ENCODE measurements around the gene TBXA2R.
A peak's percentile ranks its signal among the peaks of the same experiment; 100 is the strongest.
"Not testable (repeated sequence)": the region's sequence is repeated elsewhere in the genome, so short reads cannot be mapped to it uniquely, and the experiment has no call there.

TBXA2R gene

GRCh38 chr19:3606690-3607289, at the start of gene TBXA2R:
Gene TBXA2R, minus strand, starts transcription at chr19:3606875. Its CDS starts 6,241 bp downstream, at chr19:3600634.
- Mint-ChIP-seq H3K4me1 (peaks cover 10% of the 10 kb centered on the region), H3K36me3 (peaks cover under 1% of the 10 kb centered on the region), H3K27ac (no peak within 1 kb of the TSS), H3K4me3 (peak within 1 kb of the TSS; percentile 61), H3K9me3 (no peaks in the 10 kb centered on the region), H3K27me3 (peaks cover 9% of the 10 kb centered on the region)
- DNase-seq (ENCODE audit: low spot score in 2 of 2) (peak; percentile 37 to 67), ATAC-seq (ENCODE audit: low read depth) (peak; percentile 57)

DNA sequence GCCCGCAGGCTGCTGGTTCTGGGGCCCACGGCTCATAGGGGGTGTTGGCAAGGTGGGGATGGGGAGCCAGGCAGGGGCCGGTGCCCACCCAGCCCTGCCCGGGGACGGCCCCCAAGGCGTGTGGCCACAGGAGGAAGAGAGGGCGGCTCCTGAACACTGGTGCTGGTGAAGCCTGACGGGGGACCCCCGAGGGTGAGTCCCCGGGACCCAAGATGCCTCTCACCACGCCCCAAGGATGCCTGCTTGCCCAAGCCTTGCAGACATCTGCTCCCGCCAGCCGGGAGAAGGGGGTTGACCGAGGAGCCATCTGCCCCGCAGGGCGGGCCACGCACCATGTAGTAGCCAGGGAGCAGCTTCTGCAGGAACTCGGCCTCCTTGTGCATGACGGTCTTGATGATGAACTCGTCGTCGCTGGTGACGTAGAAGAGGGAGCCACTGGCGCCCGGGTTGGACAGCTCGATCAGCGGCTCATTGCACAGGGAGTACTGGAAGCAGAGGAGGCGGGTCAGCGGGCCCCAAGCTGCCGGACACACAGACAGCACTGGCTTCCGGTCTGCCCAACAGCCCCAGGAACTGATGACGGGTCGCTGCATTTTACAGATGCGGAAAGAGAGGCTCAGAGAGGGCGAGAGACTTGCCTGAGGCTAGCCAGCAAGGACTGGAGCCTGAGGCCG, 49.5 kb upstream of the TBXA2R start:
- ATAC-seq (ENCODE audit: low read depth) = peak; percentile 53
- Mint-ChIP-seq H3K9me3 (no peaks in the 10 kb centered on the region), H3K4me1 (no peaks in the 10 kb centered on the region), H3K36me3 (peaks cover 19% of the 10 kb centered on the region), H3K27ac (no peak overlapping the region), H3K27me3 (no peaks in the 10 kb centered on the region), H3K4me3 (no peak overlapping the region)
- no peak for DNase-seq (ENCODE audit: low spot score in 2 of 2)

DNA sequence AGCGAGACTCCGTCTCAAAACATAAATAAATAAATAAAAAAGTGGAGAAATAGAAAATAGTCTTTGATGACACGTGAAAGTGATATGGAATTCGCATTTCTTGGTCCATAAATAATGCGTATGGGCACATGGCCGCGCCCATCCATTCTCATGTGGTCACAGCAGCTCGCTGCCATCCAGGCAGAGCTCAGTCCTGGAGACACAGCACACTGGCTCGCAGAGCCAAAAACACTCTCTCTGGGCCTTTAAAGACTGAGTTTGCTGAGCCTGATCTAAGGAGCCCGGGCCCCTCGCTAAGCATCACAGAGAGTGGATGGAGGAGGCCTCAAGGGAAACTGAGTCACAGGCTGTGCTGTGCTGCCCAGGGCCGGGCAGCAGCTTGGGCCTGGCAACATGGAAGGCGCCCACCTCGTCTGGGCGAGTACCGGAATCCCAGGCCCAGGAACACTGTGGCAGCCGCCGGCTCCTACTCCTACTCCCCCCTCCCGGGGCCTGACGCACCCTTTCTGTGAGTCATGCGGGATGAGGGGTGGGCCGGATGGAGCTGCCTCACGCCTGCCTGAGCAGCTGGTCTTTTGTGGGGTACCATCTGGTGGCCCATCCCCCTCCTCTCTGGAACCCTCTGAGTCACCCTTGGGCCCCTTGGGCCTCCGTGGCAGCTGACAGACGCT, 48.9 kb upstream of the TBXA2R start:
- DNase-seq (ENCODE audit: low spot score in 2 of 2) (no peak), ATAC-seq (ENCODE audit: low read depth) (peak; percentile 77)
- H3K4me1 Mint-ChIP-seq = no peaks in the 10 kb centered on the region
- peaks cover 15% of the 10 kb centered on the region for H3K36me3 Mint-ChIP-seq
- H3K4me3 Mint-ChIP-seq = no peak overlapping the region
- H3K27me3 Mint-ChIP-seq = no peaks in the 10 kb centered on the region
- no peaks in the 10 kb centered on the region for H3K9me3 Mint-ChIP-seq
- H3K27ac Mint-ChIP-seq = no peak overlapping the region

DNA sequence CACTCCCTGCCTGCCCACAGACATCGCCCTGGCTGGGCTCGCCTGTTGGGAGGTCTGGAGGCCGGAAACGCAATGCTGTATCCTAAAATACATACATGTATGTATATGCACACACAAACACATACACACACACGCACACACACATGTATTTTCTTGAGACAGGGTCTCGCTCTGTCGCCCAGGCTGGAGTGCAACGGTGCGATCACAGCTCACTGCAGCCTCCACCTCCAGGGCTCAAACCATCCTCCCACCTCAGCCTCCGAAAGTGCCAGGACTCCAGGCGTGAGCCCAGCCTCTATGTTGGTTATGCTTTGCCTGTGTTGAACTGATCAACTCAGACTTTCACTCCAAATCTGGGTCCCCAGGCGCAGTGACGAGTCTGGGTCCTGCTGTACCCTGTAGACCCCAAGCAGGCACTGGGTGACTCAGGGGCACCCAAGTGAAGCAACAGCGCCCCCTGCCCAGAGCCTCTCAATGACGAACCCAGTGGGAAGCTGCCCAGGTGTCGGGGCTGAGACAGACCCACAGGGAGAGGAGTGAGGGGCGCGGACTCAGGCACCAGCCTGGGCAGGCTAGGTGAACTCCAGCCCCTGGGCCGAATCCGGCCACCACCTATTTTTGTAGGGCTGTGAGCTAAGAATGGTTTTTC, 47.3 kb upstream of the TBXA2R start:
- Mint-ChIP-seq H3K9me3 (no peaks in the 10 kb centered on the region), H3K27me3 (no peaks in the 10 kb centered on the region), H3K27ac (no peak overlapping the region), H3K36me3 (peaks cover 12% of the 10 kb centered on the region), H3K4me3 (no peak overlapping the region), H3K4me1 (no peaks in the 10 kb centered on the region)
- ATAC-seq (ENCODE audit: low read depth) = no peak
- no peak for DNase-seq (ENCODE audit: low spot score in 2 of 2)

DNA sequence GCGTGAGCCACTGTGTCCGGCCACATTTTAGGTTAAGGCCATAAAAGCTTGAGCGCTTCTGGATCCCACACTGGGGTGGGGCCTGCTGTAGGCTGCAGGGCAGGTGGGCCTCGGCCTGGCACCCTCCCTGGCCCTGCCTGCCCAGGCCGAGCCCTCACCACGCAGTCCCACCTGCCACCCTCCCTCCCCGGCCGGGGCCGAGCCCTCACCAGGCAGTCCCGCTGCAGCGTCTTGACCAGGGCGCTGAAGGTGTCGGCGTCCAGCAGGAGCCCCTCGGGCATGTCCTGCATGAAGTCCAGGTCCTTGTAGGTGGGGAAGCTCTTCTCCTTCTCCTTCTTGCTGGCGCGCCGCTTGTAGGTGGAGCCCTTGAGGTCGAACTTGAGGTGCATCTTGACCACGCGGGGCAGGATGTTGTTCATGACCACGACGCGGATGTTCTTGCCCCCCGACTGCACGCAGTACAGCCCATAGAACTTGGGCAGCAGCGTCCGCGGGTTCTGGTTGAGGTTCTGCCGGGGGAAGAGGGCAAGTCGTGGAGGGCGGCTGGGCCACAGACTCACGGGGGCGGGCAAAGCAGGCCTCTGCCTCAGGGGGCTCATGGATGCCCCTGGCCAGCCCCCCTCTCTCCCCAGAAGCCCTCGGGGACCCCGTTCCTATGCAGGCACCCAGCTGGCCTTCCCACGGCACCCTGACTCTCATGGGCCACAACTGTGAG, 46.6 kb upstream of the TBXA2R start:
- no peaks in the 10 kb centered on the region for H3K4me1 Mint-ChIP-seq
- no peak for DNase-seq (ENCODE audit: low spot score in 2 of 2)
- no peak overlapping the region for H3K4me3 Mint-ChIP-seq
- H3K27me3 Mint-ChIP-seq = no peaks in the 10 kb centered on the region
- H3K9me3 Mint-ChIP-seq = no peaks in the 10 kb centered on the region
- H3K36me3 Mint-ChIP-seq = peaks cover 12% of the 10 kb centered on the region
- ATAC-seq (ENCODE audit: low read depth) = no peak
- H3K27ac Mint-ChIP-seq = no peak overlapping the region

GRCh38 chr19:3652422-3652821, 45.7 kb upstream of the TBXA2R start:
- no peak for DNase-seq (ENCODE audit: low spot score in 2 of 2)
- no peaks in the 10 kb centered on the region for H3K4me1 Mint-ChIP-seq
- H3K4me3 Mint-ChIP-seq = no peak overlapping the region
- H3K36me3 Mint-ChIP-seq = peaks cover 10% of the 10 kb centered on the region
- H3K27me3 Mint-ChIP-seq = no peaks in the 10 kb centered on the region
- ATAC-seq (ENCODE audit: low read depth) = no peak
- H3K27ac Mint-ChIP-seq = no peak overlapping the region
- H3K9me3 Mint-ChIP-seq = no peaks in the 10 kb centered on the region

DNA sequence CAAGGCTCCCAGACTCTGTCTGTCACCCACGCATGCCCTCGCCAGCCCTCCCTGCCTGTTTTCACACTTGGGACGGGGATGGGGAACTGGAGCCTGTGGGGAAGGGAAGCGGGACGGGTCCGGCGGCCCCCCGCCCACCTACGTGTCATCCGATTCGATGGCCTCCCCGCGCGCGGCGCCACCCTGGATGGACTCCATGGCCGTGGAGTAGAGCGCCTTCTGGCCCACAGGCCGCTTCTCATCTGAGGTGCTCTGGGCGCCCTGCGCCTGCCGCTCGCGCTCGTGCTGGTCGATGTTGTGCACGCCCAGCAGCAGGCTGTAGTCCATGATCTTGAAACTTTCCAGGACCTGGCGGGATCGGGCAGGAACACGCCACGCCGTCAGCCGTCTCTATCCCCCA, 45.0 kb upstream of the TBXA2R start:
- H3K27ac Mint-ChIP-seq = no peak overlapping the region
- H3K36me3 Mint-ChIP-seq = peaks cover 6% of the 10 kb centered on the region
- no peak for ATAC-seq (ENCODE audit: low read depth)
- no peaks in the 10 kb centered on the region for H3K4me1 Mint-ChIP-seq
- H3K9me3 Mint-ChIP-seq = no peaks in the 10 kb centered on the region
- H3K27me3 Mint-ChIP-seq = no peaks in the 10 kb centered on the region
- H3K4me3 Mint-ChIP-seq = no peak overlapping the region
- no peak for DNase-seq (ENCODE audit: low spot score in 2 of 2)

GRCh38 chr19:3649888-3650287, 43.2 kb upstream of the TBXA2R start:
- Mint-ChIP-seq H3K36me3 (peaks cover 7% of the 10 kb centered on the region), H3K27ac (no peak overlapping the region), H3K9me3 (no peaks in the 10 kb centered on the region), H3K4me1 (no peaks in the 10 kb centered on the region), H3K4me3 (no peak overlapping the region), H3K27me3 (no peaks in the 10 kb centered on the region)
- DNase-seq (ENCODE audit: low spot score in 2 of 2) = no peak
- ATAC-seq (ENCODE audit: low read depth) = no peak

- Mint-ChIP-seq H3K9me3 (no peaks in the 10 kb centered on the region), H3K4me3 (no peak overlapping the region), H3K27ac (no peak overlapping the region), H3K4me1 (no peaks in the 10 kb centered on the region), H3K27me3 (no peaks in the 10 kb centered on the region), H3K36me3 (peaks cover 7% of the 10 kb centered on the region)
- ATAC-seq (ENCODE audit: low read depth) (no peak), DNase-seq (ENCODE audit: low spot score in 2 of 2) (no peak)
Observed at GRCh38 chr19:3648037-3648905, 41.6 kb upstream of the TBXA2R start.

GRCh38 chr19:3647102-3647501, 40.4 kb upstream of the TBXA2R start:
- not testable (repeated sequence) for H3K4me3 Mint-ChIP-seq; H3K4me1 Mint-ChIP-seq; H3K27me3 Mint-ChIP-seq; H3K27ac Mint-ChIP-seq; H3K36me3 Mint-ChIP-seq; DNase-seq (ENCODE audit: low spot score in 2 of 2); H3K9me3 Mint-ChIP-seq; ATAC-seq (ENCODE audit: low read depth)

- DNase-seq (ENCODE audit: low spot score in 2 of 2) = no peak
- Mint-ChIP-seq H3K4me3 (no peak overlapping the region), H3K36me3 (peaks cover 6% of the 10 kb centered on the region), H3K4me1 (no peaks in the 10 kb centered on the region), H3K27me3 (no peaks in the 10 kb centered on the region), H3K9me3 (no peaks in the 10 kb centered on the region), H3K27ac (no peak overlapping the region)
- no peak for ATAC-seq (ENCODE audit: low read depth)
Observed at GRCh38 chr19:3646336-3647092, 39.8 kb upstream of the TBXA2R start.

DNA sequence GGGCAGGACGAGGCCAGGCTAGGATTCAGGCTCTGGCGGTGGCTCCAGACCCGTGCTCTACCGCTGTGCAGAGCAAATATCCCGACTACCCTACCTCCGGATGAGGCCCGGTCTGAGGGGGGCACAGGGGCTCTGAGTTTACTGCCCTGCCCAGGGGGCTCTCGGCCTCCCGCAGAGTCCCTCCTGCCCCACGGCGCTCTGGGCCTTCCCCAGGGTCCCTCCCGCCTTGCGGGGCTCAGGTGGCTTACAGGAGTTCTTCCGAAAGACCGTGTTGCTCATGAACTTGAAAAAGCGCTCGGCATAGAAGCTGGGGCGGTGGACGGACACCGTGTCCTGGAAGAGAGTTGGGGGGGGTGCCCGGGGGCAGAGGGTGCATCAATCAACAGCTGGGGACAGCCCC, 39.1 kb upstream of the TBXA2R start:
- Mint-ChIP-seq H3K9me3 (no peaks in the 10 kb centered on the region), H3K27me3 (no peaks in the 10 kb centered on the region), H3K27ac (no peak overlapping the region), H3K4me3 (no peak overlapping the region), H3K4me1 (no peaks in the 10 kb centered on the region), H3K36me3 (peaks cover 4% of the 10 kb centered on the region)
- DNase-seq (ENCODE audit: low spot score in 2 of 2) (no peak), ATAC-seq (ENCODE audit: low read depth) (no peak)

DNA sequence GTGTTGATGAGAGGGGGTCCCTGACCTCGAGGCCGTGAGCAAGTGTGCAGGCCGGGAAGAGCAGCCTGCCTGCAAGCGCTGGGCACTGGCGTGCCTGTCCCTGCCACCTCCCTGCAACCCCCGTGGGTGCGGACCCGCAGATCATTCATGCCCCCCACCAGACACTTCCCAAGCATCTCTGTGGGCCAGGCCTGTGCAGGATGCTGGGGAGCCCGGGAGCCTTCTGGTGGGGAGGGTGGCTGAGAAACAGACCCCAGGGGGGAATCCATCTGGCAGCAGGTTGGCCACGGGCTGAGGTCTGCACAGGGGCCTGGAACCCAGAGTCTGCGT, 38.4 kb upstream of the TBXA2R start:
- H3K27me3 Mint-ChIP-seq = no peaks in the 10 kb centered on the region
- H3K9me3 Mint-ChIP-seq = no peaks in the 10 kb centered on the region
- DNase-seq (ENCODE audit: low spot score in 2 of 2) = no peak
- ATAC-seq (ENCODE audit: low read depth) = no peak
- H3K4me3 Mint-ChIP-seq = no peak overlapping the region
- no peaks in the 10 kb centered on the region for H3K4me1 Mint-ChIP-seq
- H3K27ac Mint-ChIP-seq = no peak overlapping the region
- peaks cover 4% of the 10 kb centered on the region for H3K36me3 Mint-ChIP-seq

All from memory B cell (primary cell).